Naive B cell (primary cell): ENCODE data around the gene SCAP. TPM values are rescaled to one million over a fixed set of nuclear protein-coding genes. Genes with fewer than 3 reads are reported as not detected.

ENCODE experiments used
- ATAC-seq, 2 donors: fragments of 150-1000 bp; cut with Tn5 transposase; 2 replicates each; pipeline ENCODE4 v1.10.0; 2021; ENCODE audit warnings: low read depth in 2 of 2, mild to moderate bottlenecking in 2 of 2, moderate library complexity in 2 of 2
- DNase-seq: peaks from one replicate; pipeline ENCODE4 v3.0.0; 2022
- H3K27ac Mint-ChIP-seq, 6 donors: one replicate each; pipeline ENCODE4 v1.8.0; 2020 to 2022; ENCODE audit warnings: mild to moderate bottlenecking in 6 of 6, mixed read lengths in 6 of 6, moderate library complexity in 5 of 6, inconsistent platforms in 2 of 6
- H3K27me3 Mint-ChIP-seq, 3 donors: one replicate each; pipeline ENCODE4 v1.8.0; 2021 to 2022; ENCODE audit warnings: mixed read lengths in 3 of 3, mild to moderate bottlenecking in 1 of 3
- H3K36me3 Mint-ChIP-seq, 2 donors: one replicate each; pipeline ENCODE4 v1.8.0; 2020 to 2022; ENCODE audit warnings: mixed read lengths in 2 of 2, inconsistent platforms in 1 of 2, mild to moderate bottlenecking in 1 of 2
- H3K4me1 Mint-ChIP-seq, 3 donors: one replicate each; pipeline ENCODE4 v1.8.0; 2020 to 2022; ENCODE audit warnings: mixed read lengths in 3 of 3, inconsistent platforms in 1 of 3, mild to moderate bottlenecking in 1 of 3, moderate library complexity in 1 of 3
- H3K4me3 Mint-ChIP-seq, 8 donors: one replicate each; pipeline ENCODE4 v1.8.0; 2020 to 2022; ENCODE audit warnings: mild to moderate bottlenecking in 8 of 8, mixed read lengths in 8 of 8, moderate library complexity in 8 of 8, inconsistent platforms in 2 of 8
- H3K9me3 Mint-ChIP-seq, 7 donors: one replicate each; pipeline ENCODE4 v1.8.0; 2020 to 2022; ENCODE audit warnings: mixed read lengths in 7 of 7, mild to moderate bottlenecking in 5 of 7, inconsistent platforms in 2 of 7, moderate library complexity in 1 of 7
- polyA plus RNA-seq, 6 donors: library from polyadenylated mRNA; unstranded; fragments of 300-500 nt; fragmentation: Illumina TruSeq; gene quantifications; one replicate each; pipeline ENCODE4 v1.2.3, GENCODE V29; 2021; ENCODE audit warnings: low read depth in 6 of 6

Gene SCAP
- polyA plus RNA-seq, 6 donors from 2014 or later = 16.7 to 54.1 (median 34.8) TPM

DNA sequence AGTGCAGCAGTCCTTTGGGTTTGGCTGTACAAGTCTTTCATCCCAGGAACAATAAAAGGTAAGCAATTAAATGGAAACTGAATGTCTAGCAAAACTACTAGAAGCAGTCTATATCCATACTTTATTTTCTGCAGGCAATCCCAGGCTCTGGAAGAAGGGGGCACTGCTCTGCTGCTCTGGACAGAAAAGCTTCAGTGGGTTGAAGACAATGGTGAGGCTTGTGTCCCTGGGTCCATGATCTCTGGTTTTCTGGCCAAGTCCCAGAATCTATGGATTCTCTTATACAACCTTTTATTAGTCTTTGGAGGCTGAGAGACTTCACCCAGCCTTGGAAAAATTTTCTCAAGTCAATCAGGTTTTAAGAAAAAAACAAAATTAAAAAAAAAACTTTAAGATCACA, 35.6 kb downstream of the SCAP start:
- no peak overlapping the region for H3K27ac Mint-ChIP-seq
- DNase-seq = no peak
- no peaks in the 10 kb centered on the region for H3K27me3 Mint-ChIP-seq
- H3K36me3 Mint-ChIP-seq = peaks cover 7 to 14% of the 10 kb centered on the region in 2 donors
- peaks cover 0 to 11% (median 0%) of the 10 kb centered on the region in 3 donors for H3K4me1 Mint-ChIP-seq
- H3K4me3 Mint-ChIP-seq = no peak overlapping the region
- ATAC-seq = no peak
- no peaks in the 10 kb centered on the region for H3K9me3 Mint-ChIP-seq

DNA sequence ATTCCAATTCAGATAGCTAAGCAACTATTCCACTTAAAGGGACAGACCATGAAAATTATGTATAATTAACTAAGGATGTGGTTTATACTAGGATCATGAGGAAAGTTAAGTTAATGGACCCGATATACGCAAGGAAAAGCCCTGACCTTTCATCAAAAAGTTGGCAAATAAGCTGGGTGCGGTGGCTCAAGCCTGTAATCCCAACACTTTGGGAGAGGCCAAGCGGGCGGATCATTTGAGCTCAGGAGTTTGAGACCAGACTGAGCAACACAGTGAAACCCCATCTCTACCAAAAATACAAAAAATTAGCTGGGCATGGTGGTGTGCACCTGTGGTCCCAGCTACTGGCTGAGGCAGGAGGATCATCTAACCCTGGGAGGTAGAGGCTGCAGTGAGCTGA, 39.6 kb downstream of the SCAP start:
- Mint-ChIP-seq H3K4me1 (no peaks in the 10 kb centered on the region), H3K27me3 (no peaks in the 10 kb centered on the region), H3K9me3 (no peaks in the 10 kb centered on the region), H3K4me3 (no peak overlapping the region), H3K27ac (no peak overlapping the region), H3K36me3 (peaks cover 18 to 31% of the 10 kb centered on the region in 2 donors)
- no peak for DNase-seq
- no peak for ATAC-seq

DNA sequence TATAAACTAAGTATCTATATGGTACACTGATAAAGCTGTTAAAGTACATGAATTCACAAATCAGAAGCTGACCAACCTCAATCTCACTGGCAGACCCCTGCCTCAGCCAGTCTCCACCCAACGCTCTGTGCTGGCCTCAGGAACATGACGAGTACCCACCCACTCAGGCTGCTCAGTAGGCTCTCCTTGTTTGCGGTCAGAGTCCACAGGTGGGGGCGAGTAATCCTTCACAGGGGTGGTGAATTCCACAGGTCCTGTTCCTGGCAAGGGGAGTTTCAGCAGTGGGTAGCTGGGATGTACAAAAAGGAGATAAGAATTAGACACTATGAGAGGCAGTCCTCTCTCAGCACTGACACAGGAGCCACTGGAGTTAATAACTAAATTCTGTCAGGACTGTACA, 40.9 kb downstream of the SCAP start:
- H3K4me1 Mint-ChIP-seq = peaks cover 0 to 7% (median 5%) of the 10 kb centered on the region in 3 donors
- no peaks in the 10 kb centered on the region for H3K9me3 Mint-ChIP-seq
- no peak overlapping the region for H3K27ac Mint-ChIP-seq
- H3K27me3 Mint-ChIP-seq = no peaks in the 10 kb centered on the region
- DNase-seq (no peak), ATAC-seq (no peak)
- no peak overlapping the region for H3K4me3 Mint-ChIP-seq
- H3K36me3 Mint-ChIP-seq = peaks cover 18 to 43% of the 10 kb centered on the region in 2 donors

DNA sequence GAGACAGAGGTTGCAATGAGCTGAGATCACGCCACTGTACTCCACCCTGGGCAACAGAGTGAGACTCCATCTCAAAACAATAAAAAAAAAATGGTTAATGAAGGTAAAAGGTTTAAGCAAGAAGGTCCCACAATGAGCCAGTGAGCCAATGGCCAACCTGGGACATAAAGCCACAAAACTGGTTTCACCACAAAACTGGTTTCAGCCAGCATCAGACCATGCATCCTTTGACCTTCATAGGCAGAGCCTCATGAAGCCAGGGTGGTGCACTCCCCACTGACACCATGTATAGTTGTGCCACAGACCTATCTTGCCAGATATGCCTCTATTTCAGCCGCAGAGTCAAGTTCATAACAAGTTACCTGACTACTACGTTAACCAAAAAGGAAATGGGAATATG, 41.9 kb downstream of the SCAP start:
- no peaks in the 10 kb centered on the region for H3K27me3 Mint-ChIP-seq
- no peak overlapping the region for H3K4me3 Mint-ChIP-seq
- H3K27ac Mint-ChIP-seq = no peak overlapping the region
- H3K9me3 Mint-ChIP-seq = no peaks in the 10 kb centered on the region
- H3K36me3 Mint-ChIP-seq = peaks cover 18 to 37% of the 10 kb centered on the region in 2 donors
- DNase-seq (no peak), ATAC-seq (no peak)
- peaks cover 0 to 8% (median 7%) of the 10 kb centered on the region in 3 donors for H3K4me1 Mint-ChIP-seq

DNA sequence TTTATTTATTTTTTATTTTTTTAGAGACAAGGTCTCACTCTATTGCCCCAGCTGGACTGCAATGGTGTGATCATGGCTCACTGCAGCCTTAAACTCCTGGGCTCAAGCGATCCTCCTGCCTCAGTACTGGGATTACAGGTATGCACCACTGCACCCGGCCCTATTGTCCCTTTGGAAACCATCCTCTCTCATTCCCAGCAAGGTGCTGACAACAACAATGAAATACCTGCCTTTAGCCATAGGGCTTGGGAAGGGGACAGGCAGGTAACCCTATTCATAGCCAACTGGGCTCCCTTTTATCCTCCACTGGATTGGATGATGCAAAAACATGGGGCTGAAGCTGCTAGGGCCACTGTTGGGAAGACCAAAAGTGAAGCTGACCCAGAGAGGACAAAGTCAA, 43.1 kb downstream of the SCAP start:
- no peaks in the 10 kb centered on the region for H3K9me3 Mint-ChIP-seq
- peaks cover 0 to 8% (median 7%) of the 10 kb centered on the region in 3 donors for H3K4me1 Mint-ChIP-seq
- ATAC-seq (no peak), DNase-seq (no peak)
- no peaks in the 10 kb centered on the region for H3K27me3 Mint-ChIP-seq
- H3K4me3 Mint-ChIP-seq = peak overlapping the region in 1 of 8 donors; percentile 33
- no peak overlapping the region for H3K27ac Mint-ChIP-seq
- H3K36me3 Mint-ChIP-seq = peaks cover 10 to 37% of the 10 kb centered on the region in 2 donors

DNA sequence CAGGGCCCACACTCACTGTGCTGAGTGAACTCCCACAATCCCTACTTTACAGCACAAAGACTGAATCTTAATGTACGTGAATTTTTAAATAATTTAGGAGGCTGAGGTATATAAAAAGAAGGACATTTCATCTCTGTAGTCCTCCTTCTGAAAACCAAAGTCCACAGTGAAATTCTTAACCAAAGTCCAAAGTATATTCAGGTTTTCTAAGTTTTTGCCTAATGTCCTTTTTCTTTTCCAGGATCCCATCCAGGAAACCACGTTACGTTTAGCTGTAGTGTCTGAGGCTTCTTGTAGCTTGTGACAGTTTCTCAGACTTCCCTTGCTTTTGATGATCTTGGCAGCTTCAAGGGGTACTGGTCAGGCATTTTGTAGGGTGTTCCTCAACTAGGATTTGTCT, 44.5 kb downstream of the SCAP start:
- Mint-ChIP-seq H3K4me3 (no peak overlapping the region), H3K4me1 (peaks cover 0 to 8% (median 7%) of the 10 kb centered on the region in 3 donors), H3K36me3 (peaks cover 10 to 37% of the 10 kb centered on the region in 2 donors), H3K27ac (peak overlapping the region in 1 of 6 donors; percentile 59), H3K9me3 (no peaks in the 10 kb centered on the region), H3K27me3 (no peaks in the 10 kb centered on the region)
- DNase-seq = no peak
- ATAC-seq = no peak

DNA sequence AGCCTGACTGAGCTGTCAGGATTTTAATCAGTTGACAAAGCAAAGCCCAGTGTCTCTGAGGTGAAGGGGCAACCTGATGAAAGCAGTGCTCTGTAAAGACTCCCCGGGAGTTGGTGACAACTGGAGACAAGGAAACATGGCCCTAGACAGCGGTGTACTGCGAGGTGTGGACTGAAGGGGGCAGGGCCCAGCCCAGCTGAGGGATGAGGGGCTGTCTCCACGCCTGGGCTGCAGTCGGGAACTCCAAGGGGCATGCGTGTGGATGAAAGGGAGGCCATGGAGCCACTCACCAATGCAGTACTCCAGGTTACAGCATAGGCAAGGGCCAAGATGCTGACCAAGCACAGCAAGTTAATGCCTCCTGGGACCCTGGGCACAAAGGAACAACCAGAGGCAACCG, 45.1 kb downstream of the SCAP start:
- H3K27me3 Mint-ChIP-seq = no peaks in the 10 kb centered on the region
- H3K4me1 Mint-ChIP-seq = peaks cover 0 to 8% (median 7%) of the 10 kb centered on the region in 3 donors
- ATAC-seq (no peak), DNase-seq (no peak)
- peak overlapping the region in 1 of 6 donors; percentile 26 for H3K27ac Mint-ChIP-seq
- no peaks in the 10 kb centered on the region for H3K9me3 Mint-ChIP-seq
- H3K4me3 Mint-ChIP-seq = no peak overlapping the region
- H3K36me3 Mint-ChIP-seq = peaks cover 10 to 37% of the 10 kb centered on the region in 2 donors

DNA sequence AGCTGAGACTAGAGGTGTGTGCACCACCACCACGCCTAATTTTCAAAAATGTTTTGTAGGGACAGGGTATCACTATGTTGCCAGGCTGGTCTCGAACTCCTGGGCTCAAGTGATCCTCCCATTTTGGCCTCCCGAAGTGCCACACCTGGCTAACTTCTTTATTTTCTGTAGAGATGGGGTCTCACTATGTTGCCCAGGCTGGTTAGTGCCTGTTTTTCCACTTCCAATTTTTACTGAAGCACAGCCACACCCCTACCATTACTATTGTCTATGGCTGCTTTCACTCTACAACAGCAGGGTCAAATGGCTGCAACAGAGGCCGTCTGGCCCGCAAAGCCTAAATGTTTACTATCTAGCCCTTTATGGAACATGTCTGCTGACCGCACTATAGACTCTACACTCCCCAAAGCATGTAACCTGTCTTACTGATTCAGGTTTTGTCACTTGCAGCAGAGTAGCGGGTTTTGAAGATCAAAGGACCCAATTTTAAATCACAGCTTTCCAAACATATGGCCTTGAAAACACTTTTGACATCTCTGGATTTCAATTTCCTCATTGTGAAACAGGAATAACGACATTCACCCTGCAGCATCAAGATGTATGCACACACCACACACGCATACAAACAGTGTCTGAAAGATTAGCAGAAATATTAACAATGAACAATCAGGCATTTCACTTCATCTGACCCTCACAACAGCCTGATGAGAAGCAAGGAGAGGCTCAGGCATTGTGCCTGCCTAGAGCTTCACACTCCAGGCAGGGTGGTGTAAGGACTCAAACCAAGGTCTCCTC, 46.1 kb downstream of the SCAP start:
- H3K27ac Mint-ChIP-seq = peak overlapping the region in 3 of 6 donors; percentile 7 to 65 (median 54)
- DNase-seq (no peak), ATAC-seq (no peak)
- H3K27me3 Mint-ChIP-seq = no peaks in the 10 kb centered on the region
- peaks cover 0 to 8% (median 7%) of the 10 kb centered on the region in 3 donors for H3K4me1 Mint-ChIP-seq
- peaks cover 10 to 41% of the 10 kb centered on the region in 2 donors for H3K36me3 Mint-ChIP-seq
- H3K4me3 Mint-ChIP-seq = no peak overlapping the region
- no peaks in the 10 kb centered on the region for H3K9me3 Mint-ChIP-seq

DNA sequence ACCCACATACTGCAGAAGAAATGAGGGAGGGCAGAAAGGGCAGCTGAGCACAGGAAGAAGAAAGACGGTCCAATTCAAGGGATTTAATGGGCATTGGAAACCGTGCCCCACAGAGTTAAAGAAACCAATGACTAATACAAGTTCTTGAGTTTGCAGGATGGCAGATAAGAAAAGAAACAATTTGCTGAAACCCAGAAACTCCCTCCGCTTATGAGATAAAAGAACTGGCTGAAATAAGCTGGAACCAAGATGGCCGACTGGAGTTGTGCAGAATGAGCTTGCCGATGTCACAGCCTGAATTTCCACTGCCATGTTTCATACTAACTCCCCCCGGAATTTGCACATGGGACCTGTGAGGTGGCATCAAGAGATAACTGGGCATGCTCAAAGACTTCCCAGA, 47.1 kb downstream of the SCAP start:
- peaks cover 0 to 8% (median 7%) of the 10 kb centered on the region in 3 donors for H3K4me1 Mint-ChIP-seq
- DNase-seq (no peak), ATAC-seq (no peak)
- H3K9me3 Mint-ChIP-seq = peaks cover 0 to 1% (median 0%) of the 10 kb centered on the region in 7 donors
- H3K4me3 Mint-ChIP-seq = no peak overlapping the region
- peak overlapping the region in 1 of 6 donors; percentile 6 for H3K27ac Mint-ChIP-seq
- H3K36me3 Mint-ChIP-seq = peaks cover 6 to 32% of the 10 kb centered on the region in 2 donors
- H3K27me3 Mint-ChIP-seq = no peaks in the 10 kb centered on the region

DNA sequence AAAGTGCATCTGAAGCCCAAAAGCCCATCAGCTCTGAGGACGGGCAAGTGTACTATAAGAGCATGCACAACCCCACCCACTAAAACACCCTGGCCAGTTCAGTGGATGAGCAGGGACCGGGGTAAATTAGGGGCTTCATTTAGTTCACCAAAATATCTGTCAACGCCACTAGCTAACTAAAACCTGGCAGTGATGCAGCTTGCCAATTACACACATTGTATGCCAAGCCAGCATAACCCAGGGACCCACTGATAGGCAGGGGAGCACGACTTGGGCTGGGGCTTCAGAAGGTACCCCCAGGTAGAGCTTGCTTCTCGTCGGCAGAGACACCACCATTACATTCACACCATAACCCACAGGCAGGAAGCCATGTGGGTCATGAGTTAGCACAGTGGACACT, 47.9 kb downstream of the SCAP start:
- ATAC-seq (no peak), DNase-seq (no peak)
- Mint-ChIP-seq H3K27me3 (no peaks in the 10 kb centered on the region), H3K4me1 (peaks cover 2 to 10% (median 7%) of the 10 kb centered on the region in 3 donors), H3K4me3 (no peak overlapping the region), H3K9me3 (peaks cover 0 to 1% (median 0%) of the 10 kb centered on the region in 7 donors), H3K36me3 (peaks cover 0 to 24% of the 10 kb centered on the region in 2 donors), H3K27ac (no peak overlapping the region)

DNA sequence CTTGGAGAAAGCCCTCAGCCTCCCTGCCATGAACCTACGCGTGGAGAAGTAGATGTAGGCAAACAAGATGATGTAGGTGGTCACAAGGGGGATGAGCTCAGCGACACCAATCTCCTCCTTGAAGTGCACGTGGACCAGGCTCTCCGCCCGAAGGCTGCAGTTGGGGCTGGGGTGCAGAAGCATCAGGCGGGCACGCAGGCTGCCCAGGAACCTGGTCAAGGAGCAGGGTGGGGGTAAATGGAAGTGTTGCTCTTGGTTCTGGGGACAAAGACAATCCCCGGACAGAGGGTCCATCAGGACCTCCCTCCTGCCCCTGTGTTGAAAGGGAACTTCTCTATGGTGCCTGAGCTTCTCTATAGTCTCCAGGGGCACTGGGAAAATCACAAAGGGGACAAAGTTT, 49.8 kb downstream of the SCAP start:
- peaks cover 12 to 21% (median 19%) of the 10 kb centered on the region in 3 donors for H3K4me1 Mint-ChIP-seq
- H3K9me3 Mint-ChIP-seq = peaks cover 0 to 1% (median 0%) of the 10 kb centered on the region in 7 donors
- DNase-seq (no peak), ATAC-seq (no peak)
- no peaks in the 10 kb centered on the region for H3K27me3 Mint-ChIP-seq
- peaks cover 0 to 19% of the 10 kb centered on the region in 2 donors for H3K36me3 Mint-ChIP-seq
- no peak overlapping the region for H3K4me3 Mint-ChIP-seq
- H3K27ac Mint-ChIP-seq = peak overlapping the region in 1 of 6 donors; percentile 77

DNA sequence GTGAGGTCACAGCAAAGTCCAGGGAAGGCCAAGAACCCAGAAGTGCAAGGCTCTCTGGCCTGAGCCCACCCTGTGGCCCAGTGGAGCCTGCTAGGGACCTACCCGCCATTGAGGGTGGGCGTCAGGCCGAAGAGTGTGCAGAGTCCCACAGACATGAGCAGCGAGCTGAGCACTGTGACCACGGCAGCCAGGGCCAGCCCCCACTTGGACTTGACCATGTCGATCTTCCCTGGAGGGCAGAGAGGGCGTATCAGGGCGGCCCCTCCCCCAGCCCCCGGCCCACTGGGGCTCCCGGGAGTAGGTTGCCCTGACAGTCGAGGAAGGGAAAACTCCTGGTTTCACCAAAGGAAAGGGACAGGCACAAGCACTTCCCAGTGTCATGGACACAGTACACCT, 50.4 kb downstream of the SCAP start:
- H3K27me3 Mint-ChIP-seq = no peaks in the 10 kb centered on the region
- no peak overlapping the region for H3K4me3 Mint-ChIP-seq
- H3K9me3 Mint-ChIP-seq = peaks cover 0 to 1% (median 0%) of the 10 kb centered on the region in 7 donors
- peaks cover 0 to 13% of the 10 kb centered on the region in 2 donors for H3K36me3 Mint-ChIP-seq
- H3K27ac Mint-ChIP-seq = no peak overlapping the region
- DNase-seq (no peak), ATAC-seq (no peak)
- H3K4me1 Mint-ChIP-seq = peaks cover 12 to 26% (median 19%) of the 10 kb centered on the region in 3 donors

DNA sequence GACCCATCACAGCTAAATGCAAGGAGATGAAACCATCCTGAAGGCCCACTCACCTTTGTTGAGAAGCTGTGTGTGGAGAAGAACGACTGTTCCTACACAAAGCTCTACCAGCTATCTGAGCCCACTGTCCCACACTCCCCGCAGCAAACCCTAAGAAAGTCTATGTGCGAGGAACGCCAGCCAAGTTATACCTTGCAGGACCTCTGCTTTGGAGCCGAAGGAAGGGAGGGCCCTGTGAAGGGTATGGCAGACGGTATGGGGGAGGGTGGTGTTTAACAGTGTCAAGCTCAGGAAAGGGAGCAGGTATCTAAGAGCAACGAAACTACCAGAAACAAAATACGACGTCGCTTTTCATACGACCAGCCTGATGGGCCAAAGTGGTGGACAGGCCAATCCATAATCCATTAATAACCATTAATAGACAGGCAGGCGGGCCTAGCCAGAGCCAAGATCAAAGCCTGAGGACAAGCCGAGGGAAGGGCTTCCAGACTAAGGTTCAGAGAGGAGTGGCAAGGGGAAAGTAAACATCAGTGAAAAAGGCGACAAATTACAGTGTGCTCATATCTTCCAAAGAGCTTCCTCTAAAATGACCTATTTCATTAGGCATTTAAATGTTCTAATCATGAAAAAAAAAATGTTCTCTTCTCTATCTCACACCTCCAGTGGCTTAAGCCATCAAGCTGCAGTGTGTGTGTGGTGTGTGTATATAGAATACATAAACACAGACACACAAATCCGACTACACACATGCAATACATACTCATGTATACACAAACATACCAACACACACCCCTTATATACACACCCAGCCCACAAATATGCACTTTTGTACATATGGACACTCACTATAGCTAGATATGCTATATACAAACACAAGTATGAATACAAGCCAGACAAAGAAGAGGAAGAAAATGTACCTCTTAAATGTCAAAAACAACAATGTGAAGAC, 51.0 kb downstream of the SCAP start:
- H3K4me3 Mint-ChIP-seq = no peak overlapping the region
- peak overlapping the region in 1 of 6 donors; percentile 1 for H3K27ac Mint-ChIP-seq
- ATAC-seq (no peak), DNase-seq (no peak)
- H3K4me1 Mint-ChIP-seq = peaks cover 12 to 20% (median 13%) of the 10 kb centered on the region in 3 donors
- H3K9me3 Mint-ChIP-seq = peaks cover 0 to 1% (median 0%) of the 10 kb centered on the region in 7 donors
- peaks cover 0 to 8% of the 10 kb centered on the region in 2 donors for H3K36me3 Mint-ChIP-seq
- no peaks in the 10 kb centered on the region for H3K27me3 Mint-ChIP-seq
